Sigmoid colon (tissue), 4 donors: ENCODE measurements around the gene SUGP1.

Experiments used
- EP300 ChIP-seq, 4 donors: sonication (generic); formaldehyde crosslinking; IDR thresholded peaks; one replicate each; pipeline ENCODE4 v1.6.1; 2017; ENCODE audit warnings: antibody characterized with exemption in 4 of 4
- POLR2A ChIP-seq, 2 donors: fragments of 450-650 bp; IDR thresholded peaks; one replicate each; pipeline ENCODE4 v1.6.1; 2016; ENCODE audit warnings: antibody characterized with exemption in 2 of 2, mild to moderate bottlenecking in 2 of 2, moderate library complexity in 2 of 2
- POLR2AphosphoS5 ChIP-seq, 4 donors: sonication (generic); formaldehyde crosslinking; IDR thresholded peaks; one replicate each; pipeline ENCODE4 v1.6.1; 2017; ENCODE audit warnings: antibody characterized with exemption in 4 of 4
- TF ChIP-seq, protein P1 (sequence below), 4 experiments: fragments of 450-650 bp in 3 of 4; fragments of 200-600 bp in 1 of 4; IDR thresholded peaks; one replicate each; pipeline ENCODE4 v1.5.1; 2016 to 2019; ENCODE audit warnings: antibody characterized with exemption in 4 of 4, mild to moderate bottlenecking in 3 of 4, moderate library complexity in 2 of 4

GRCh38 chr19:19232261-19232721 is 88.0 kb downstream of the SUGP1 start:
- TF ChIP-seq, protein P1, sequence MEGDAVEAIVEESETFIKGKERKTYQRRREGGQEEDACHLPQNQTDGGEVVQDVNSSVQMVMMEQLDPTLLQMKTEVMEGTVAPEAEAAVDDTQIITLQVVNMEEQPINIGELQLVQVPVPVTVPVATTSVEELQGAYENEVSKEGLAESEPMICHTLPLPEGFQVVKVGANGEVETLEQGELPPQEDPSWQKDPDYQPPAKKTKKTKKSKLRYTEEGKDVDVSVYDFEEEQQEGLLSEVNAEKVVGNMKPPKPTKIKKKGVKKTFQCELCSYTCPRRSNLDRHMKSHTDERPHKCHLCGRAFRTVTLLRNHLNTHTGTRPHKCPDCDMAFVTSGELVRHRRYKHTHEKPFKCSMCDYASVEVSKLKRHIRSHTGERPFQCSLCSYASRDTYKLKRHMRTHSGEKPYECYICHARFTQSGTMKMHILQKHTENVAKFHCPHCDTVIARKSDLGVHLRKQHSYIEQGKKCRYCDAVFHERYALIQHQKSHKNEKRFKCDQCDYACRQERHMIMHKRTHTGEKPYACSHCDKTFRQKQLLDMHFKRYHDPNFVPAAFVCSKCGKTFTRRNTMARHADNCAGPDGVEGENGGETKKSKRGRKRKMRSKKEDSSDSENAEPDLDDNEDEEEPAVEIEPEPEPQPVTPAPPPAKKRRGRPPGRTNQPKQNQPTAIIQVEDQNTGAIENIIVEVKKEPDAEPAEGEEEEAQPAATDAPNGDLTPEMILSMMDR (IDR thresholded peaks at IDR 0.05), result no peak
- TF ChIP-seq POLR2A (IDR thresholded peaks at IDR 0.05) (no peak), EP300 (IDR thresholded peaks at IDR 0.05) (no peak), POLR2AphosphoS5 (IDR thresholded peaks at IDR 0.05) (no peak)
